Inferior parietal cortex (tissue), 1 donor: ENCODE data around the gene TP73.
A peak's percentile ranks its signal among the peaks of the same experiment; 100 is the strongest.

ENCODE experiments used
- DNase-seq: peaks from one replicate; pipeline ENCODE4 v3.0.0-alpha.2; 2016; ENCODE audit errors: extremely low spot score

TP73 gene

GRCh38 chr1:3767328-3767925 lies 115.1 kb downstream of the TP73 start:
- DNase-seq, result no peak

GRCh38 chr1:3768811-3769390 lies 116.6 kb downstream of the TP73 start:
- DNase-seq, result no peak

GRCh38 chr1:3770047-3770765 lies 117.9 kb downstream of the TP73 start:
- DNase-seq, result no peak

- no peak for DNase-seq
These were observed 119.1 kb downstream of the TP73 start for GRCh38 chr1:3771108-3772026.

GRCh38 chr1:3772027-3772714 lies 119.9 kb downstream of the TP73 start:
- no peak for DNase-seq

- DNase-seq, result no peak
These were observed 120.6 kb downstream of the TP73 start, which contains the start of gene SMIM1 for GRCh38 chr1:3772715-3773571. TSS of gene SMIM1 (plus strand) at chr1:3772749. CDS start at chr1:3775374, 2,625 bp downstream.

GRCh38 chr1:3773572-3774275 lies 121.4 kb downstream of the TP73 start:
- no peak for DNase-seq

- DNase-seq, result no peak
These were observed 122.1 kb downstream of the TP73 start for GRCh38 chr1:3774276-3774945.

GRCh38 chr1:3774946-3775489 lies 122.7 kb downstream of the TP73 start:
- DNase-seq, result no peak

- peak; percentile 44 for DNase-seq
These were observed 123.3 kb downstream of the TP73 start for GRCh38 chr1:3775490-3776230.

- DNase-seq, result no peak
These were observed 124.1 kb downstream of the TP73 start for GRCh38 chr1:3776231-3776961.

GRCh38 chr1:3777078-3777547 lies 124.8 kb downstream of the TP73 start:
- no peak for DNase-seq

- no peak for DNase-seq
These were observed 125.6 kb downstream of the TP73 start for GRCh38 chr1:3777647-3778589.

- DNase-seq, result no peak
These were observed 126.4 kb downstream of the TP73 start for GRCh38 chr1:3778590-3779264.

- DNase-seq, result no peak
These were observed 127.1 kb downstream of the TP73 start for GRCh38 chr1:3779265-3779911.
